NCI-H1105 (cell line): ENCODE data around the gene MTMR3.

Source experiments
- DNase-seq: peaks from one replicate; lab custom pipeline; 2025; lab: John Stamatoyannopoulos, UW

MTMR3 gene

GRCh38 chr22:29916007-29916544 lies 33.1 kb downstream of the MTMR3 start:
- DNase-seq, result no peak

DNA sequence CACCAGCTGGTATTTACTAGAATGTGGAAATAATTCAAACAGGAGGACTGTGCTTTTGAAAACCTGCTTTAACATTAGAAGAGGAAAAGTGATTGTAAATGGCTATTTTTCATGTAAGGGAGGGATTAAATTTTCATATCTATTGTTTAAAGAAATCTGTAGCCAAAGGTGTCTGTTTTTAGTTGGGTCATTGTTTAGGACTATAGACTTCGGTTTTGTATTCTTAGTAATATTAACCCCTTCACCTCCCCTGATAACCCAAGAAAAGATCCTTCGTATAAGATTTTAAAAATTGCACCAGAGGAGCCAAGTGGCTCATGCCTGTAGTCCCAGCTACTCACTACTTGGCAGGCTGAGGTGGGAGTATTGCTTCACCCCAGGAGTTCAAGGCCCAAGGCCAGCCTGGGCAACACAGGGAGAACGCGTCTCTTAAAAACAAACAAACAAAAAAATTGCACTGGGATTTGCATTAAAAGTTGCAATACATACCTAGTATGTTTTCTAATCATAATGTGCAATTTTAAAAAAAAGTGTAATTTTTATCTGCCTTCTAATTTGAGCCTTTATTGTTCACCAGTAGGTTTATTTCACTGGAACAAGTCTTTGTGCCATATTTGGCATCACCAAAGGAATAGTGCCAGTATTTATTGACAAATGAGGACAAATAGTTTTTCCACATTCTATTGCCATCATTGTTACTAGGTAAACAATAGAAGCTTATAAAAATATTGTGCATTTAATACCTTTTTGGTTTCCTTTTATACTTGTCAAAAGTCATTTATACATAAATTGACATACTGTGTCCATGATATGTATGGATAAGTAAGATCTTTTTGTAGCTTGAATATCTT lies 34.3 kb downstream of the MTMR3 start:
- no peak for DNase-seq

DNA sequence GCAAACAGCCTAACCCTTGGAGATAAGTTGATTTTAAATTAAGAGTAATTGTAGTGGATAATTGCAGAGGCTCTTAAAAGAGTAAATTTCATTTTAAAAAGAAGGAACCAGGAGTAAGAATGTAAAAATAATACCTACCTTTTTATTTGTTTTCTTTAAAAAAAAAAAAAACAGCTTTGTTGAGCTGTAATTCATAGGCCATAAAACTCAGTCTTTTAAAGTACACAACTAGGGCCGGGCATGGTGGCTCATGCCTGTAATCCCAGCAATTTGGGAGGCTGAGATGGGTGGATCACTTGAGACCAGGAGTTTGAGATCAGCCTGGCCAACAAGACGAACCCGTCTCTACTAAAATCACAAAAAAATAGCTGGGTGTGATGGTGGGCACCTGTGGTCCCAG lies 42.4 kb downstream of the MTMR3 start:
- no peak for DNase-seq

DNA sequence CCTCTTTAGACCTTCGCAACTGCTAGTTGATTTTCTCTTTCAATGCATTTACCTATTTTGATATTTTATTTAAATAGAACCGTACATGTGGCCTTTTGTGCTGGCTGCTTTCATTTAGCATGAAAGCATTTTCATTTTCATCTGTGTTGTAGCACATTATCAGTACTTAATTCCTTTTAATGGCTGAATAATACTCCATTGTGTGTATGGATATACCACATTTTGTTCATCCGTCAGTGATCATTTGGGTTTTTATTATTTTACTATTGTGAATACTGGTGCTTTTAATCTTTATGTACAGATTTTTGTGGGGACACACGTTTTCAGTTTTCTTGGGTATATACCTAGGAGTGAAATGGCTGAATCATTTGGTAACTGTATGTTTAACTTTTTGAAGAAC lies 43.1 kb downstream of the MTMR3 start:
- DNase-seq, result no peak

GRCh38 chr22:29932136-29932535 lies 49.2 kb downstream of the MTMR3 start:
- no peak for DNase-seq

DNA sequence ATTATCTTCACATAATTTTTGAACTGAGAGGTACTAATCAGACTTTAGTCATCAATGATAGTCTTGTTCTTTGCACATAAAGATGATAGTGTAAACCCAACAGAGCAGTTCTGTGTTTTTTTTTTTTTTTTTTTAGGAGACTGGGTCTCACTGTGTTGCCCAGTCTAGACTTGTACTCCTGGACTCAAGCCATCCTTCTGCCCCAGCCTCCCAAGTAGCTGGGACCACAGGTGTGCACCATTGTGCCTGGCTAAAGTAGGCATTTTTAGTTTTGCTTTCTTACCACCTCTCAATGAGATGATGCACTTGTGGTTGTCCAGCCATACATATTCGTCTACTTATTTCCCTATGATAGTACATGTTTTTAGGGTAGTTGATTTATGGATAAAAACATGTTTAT lies 50.6 kb downstream of the MTMR3 start:
- no peak for DNase-seq

GRCh38 chr22:29934596-29934995 lies 51.6 kb downstream of the MTMR3 start:
- DNase-seq, result no peak

DNA sequence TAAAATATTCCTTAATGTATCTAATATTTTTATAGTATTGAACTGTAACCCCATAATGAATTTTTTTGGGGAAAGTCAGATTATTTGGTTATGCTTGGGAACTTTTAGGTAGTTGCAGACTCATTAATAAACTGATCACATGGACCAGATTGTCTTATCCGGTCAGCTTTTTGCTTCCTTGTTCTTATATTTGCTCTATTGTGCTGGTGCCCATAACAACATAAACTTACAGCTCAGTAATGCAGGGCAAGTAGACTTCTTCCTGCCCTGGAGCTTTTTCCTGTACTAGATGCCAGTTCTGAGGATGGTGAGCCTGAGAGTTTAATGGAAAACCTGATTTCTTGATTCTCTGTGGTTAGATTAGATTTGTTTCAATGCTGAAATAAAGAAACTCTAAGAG lies 53.2 kb downstream of the MTMR3 start:
- no peak for DNase-seq

- DNase-seq, result no peak
These were observed 55.1 kb downstream of the MTMR3 start for GRCh38 chr22:29937940-29938693.

- no peak for DNase-seq
These were observed 57.6 kb downstream of the MTMR3 start for GRCh38 chr22:29940526-29940925.

GRCh38 chr22:29944339-29944738 lies 61.4 kb downstream of the MTMR3 start:
- DNase-seq, result no peak

DNA sequence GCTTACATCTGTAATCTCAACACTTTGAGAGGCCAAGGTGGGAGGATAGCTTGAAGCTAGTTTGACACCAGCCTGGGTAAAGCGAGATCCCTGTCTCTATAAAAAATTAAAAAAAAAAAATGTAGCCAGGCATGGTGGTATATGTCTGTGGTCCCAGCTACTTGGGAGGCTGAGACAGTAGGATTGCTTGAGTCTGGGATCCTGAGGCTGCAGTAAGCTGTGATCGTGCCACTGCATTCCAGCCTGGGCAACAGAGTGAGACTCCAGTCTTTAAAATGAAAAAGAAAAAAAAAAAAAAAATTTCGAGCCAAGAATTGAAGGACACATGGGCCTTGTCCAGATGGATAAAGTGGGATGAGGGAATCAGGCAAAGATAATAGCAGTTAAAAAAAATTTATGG lies 62.5 kb downstream of the MTMR3 start:
- DNase-seq, result no peak

GRCh38 chr22:29946220-29946619 lies 63.2 kb downstream of the MTMR3 start:
- DNase-seq, result no peak

GRCh38 chr22:29947410-29948384 lies 64.7 kb downstream of the MTMR3 start:
- DNase-seq, result no peak

DNA sequence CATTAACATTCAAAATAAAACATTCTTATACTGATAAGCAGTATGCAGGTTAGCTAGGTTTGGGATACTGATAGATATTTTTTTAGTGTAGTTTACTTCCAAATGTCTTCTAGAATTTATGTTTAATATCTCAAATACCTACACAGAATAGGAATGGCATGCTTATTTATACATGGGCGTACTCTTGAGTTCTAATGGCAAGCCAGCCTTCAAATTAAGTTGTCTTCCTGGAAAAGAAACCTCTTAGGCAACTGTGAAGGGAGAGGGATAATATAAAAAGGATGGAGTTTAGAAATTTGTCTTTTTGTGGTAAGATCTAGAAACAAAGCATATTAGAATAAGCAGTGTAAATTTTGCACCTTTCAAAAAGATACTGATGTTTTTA lies 65.4 kb downstream of the MTMR3 start:
- DNase-seq, result no peak

GRCh38 chr22:29949872-29950271 lies 66.9 kb downstream of the MTMR3 start:
- DNase-seq, result no peak

GRCh38 chr22:29951791-29952413 lies 68.9 kb downstream of the MTMR3 start:
- DNase-seq, result no peak

GRCh38 chr22:29954203-29954855 lies 71.4 kb downstream of the MTMR3 start:
- DNase-seq, result no peak

- DNase-seq, result no peak
These were observed 73.7 kb downstream of the MTMR3 start for GRCh38 chr22:29956680-29957079.

- DNase-seq, result no peak
These were observed 75.2 kb downstream of the MTMR3 start for GRCh38 chr22:29958170-29958569.

- no peak for DNase-seq
These were observed 81.8 kb downstream of the MTMR3 start for GRCh38 chr22:29964776-29965175.
